OCI-LY1 (cell line): Measurements from ENCODE around the gene CBARP.

Experiments
- H2AFZ ChIP-seq: fragments of 200-600 bp; sonication (generic), shearing (Covaris generic); 2 replicates; pipeline ENCODE4 v1.6.0; 2014; ENCODE audit warnings: antibody characterized with exemption, mild to moderate bottlenecking, low read length
- H3F3A ChIP-seq: fragments of 200-600 bp; sonication (generic), shearing (Covaris generic); 2 replicates; pipeline ENCODE4 v1.6.0; 2014; ENCODE audit warnings: mild to moderate bottlenecking, antibody characterized with exemption, low read length, moderate library complexity; ENCODE audit not compliant: insufficient read depth
- H3K27ac ChIP-seq: fragments of 200-600 bp; sonication (generic); 2 replicates; pipeline ENCODE4 v1.5.1; 2014; ENCODE audit warnings: low read length, mixed run types, mild to moderate bottlenecking, low read depth; ENCODE audit not compliant: poor library complexity, severe bottlenecking
- H3K27me3 ChIP-seq: fragments of 200-600 bp; sonication (generic); 2 replicates; pipeline ENCODE4 v1.6.0; 2014; ENCODE audit warnings: antibody characterized with exemption, mild to moderate bottlenecking, low read length, moderate library complexity; ENCODE audit not compliant: insufficient read depth
- H3K36me3 ChIP-seq: fragments of 200-600 bp; sonication (generic); 2 replicates; pipeline ENCODE4 v1.6.1; 2014; ENCODE audit warnings: mild to moderate bottlenecking, antibody characterized with exemption, low read length, moderate library complexity, mixed read lengths; ENCODE audit not compliant: insufficient read depth
- H3K4me1 ChIP-seq: fragments of 200-600 bp; sonication (generic); 2 replicates; pipeline ENCODE4 v1.5.1; 2014; ENCODE audit warnings: mild to moderate bottlenecking, low read length, moderate library complexity; ENCODE audit not compliant: insufficient read depth, severe bottlenecking
- H3K4me2 ChIP-seq: fragments of 200-600 bp; sonication (generic), shearing (Covaris generic); 2 replicates; pipeline ENCODE4 v1.6.1; 2014; ENCODE audit warnings: low read length
- H3K4me3 ChIP-seq: fragments of 200-600 bp; sonication (generic); 2 replicates; pipeline ENCODE4 v1.5.1; 2014; ENCODE audit warnings: low read length, low read depth, mild to moderate bottlenecking, mixed read lengths; ENCODE audit not compliant: poor library complexity, severe bottlenecking
- H3K79me2 ChIP-seq: fragments of 200-600 bp; shearing (Covaris generic); 2 replicates; pipeline ENCODE4 v1.6.1; 2016; ENCODE audit warnings: mixed run types, low read length, mixed read lengths; ENCODE audit not compliant: insufficient read depth
- H3K9ac ChIP-seq: fragments of 200-600 bp; sonication (generic), shearing (Covaris generic); 2 replicates; pipeline ENCODE4 v1.6.1; 2014; ENCODE audit warnings: mild to moderate bottlenecking, low read length, mixed read lengths
- H3K9me2 ChIP-seq: fragments of 200-600 bp; sonication (generic), shearing (Covaris generic); 2 replicates; pipeline ENCODE4 v1.6.1; 2014; ENCODE audit warnings: low read depth, mild to moderate bottlenecking, low read length, mixed read lengths
- H3K9me3 ChIP-seq: fragments of 200-600 bp; shearing (Covaris generic); 2 replicates; pipeline ENCODE4 v1.6.1; 2014; ENCODE audit warnings: low read length, mixed read lengths
- H4K20me1 ChIP-seq: fragments of 200-600 bp; sonication (generic), shearing (Covaris generic); 2 replicates; pipeline ENCODE4 v1.6.0; 2016; ENCODE audit warnings: mild to moderate bottlenecking, low read length; ENCODE audit not compliant: insufficient read depth
- EZH2 ChIP-seq: fragments of 200-600 bp; sonication (generic), shearing (Covaris generic); IDR thresholded peaks from 2 replicates; pipeline ENCODE4 v1.8.0; 2017; ENCODE audit warnings: borderline replicate concordance, mixed run types, mild to moderate bottlenecking, antibody characterized with exemption, low read length, moderate library complexity, mixed read lengths
- TF ChIP-seq, protein P1 (sequence below): fragments of 200-600 bp; sonication (generic), shearing (Covaris generic); IDR thresholded peaks from 2 replicates; pipeline ENCODE4 v1.5.1; 2017; ENCODE audit warnings: mild to moderate bottlenecking, antibody characterized with exemption, low read length, moderate library complexity, mixed read lengths

CBARP gene

DNA sequence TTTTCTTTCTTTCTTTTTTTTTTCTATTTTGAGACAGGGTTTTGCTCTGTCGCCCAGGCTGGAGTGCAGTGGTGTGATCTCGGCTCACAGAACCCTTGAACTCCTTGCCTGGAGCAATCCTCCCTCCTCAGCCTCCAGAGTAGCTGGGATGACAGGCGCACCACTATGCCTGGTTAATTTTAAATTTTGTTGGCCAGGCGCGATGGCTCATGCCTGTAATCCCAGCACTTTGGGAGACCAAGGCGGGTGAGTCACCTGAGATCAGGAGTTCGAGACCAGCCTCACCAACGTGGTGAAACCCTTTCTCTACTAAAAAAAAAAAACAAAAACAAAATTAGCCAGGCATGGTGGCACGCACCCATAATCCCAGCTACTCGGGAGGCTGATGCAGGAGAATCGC is 55.1 kb downstream of the CBARP start:
- Histone ChIP-seq H3K9ac (no peak overlapping the region), H3K4me3 (no peak overlapping the region), H3K9me3 (no peaks in the 10 kb centered on the region), H3K79me2 (no peaks in the 10 kb centered on the region), H3K36me3 (no peaks in the 10 kb centered on the region; the same call in 1 of the 2 replicates), H3K27ac (no peak overlapping the region), H3K4me1 (no peaks in the 10 kb centered on the region), H3K4me2 (no peak overlapping the region), H3K9me2 (no peaks in the 10 kb centered on the region), H3F3A (no peaks in the 10 kb centered on the region), H4K20me1 (no peaks in the 10 kb centered on the region), H3K27me3 (peaks cover 18% of the 10 kb centered on the region; the same call in 1 of the 2 replicates), H2AFZ (no peak overlapping the region)
- TF ChIP-seq, protein P1, sequence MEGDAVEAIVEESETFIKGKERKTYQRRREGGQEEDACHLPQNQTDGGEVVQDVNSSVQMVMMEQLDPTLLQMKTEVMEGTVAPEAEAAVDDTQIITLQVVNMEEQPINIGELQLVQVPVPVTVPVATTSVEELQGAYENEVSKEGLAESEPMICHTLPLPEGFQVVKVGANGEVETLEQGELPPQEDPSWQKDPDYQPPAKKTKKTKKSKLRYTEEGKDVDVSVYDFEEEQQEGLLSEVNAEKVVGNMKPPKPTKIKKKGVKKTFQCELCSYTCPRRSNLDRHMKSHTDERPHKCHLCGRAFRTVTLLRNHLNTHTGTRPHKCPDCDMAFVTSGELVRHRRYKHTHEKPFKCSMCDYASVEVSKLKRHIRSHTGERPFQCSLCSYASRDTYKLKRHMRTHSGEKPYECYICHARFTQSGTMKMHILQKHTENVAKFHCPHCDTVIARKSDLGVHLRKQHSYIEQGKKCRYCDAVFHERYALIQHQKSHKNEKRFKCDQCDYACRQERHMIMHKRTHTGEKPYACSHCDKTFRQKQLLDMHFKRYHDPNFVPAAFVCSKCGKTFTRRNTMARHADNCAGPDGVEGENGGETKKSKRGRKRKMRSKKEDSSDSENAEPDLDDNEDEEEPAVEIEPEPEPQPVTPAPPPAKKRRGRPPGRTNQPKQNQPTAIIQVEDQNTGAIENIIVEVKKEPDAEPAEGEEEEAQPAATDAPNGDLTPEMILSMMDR = no peak
- no peak for TF ChIP-seq EZH2

GRCh38 chr19:1182068-1182467 is 55.7 kb downstream of the CBARP start:
- no peak overlapping the region for H3K4me3 ChIP-seq
- H4K20me1 ChIP-seq = no peaks in the 10 kb centered on the region
- H3K9me2 ChIP-seq = no peaks in the 10 kb centered on the region
- H2AFZ ChIP-seq = no peak overlapping the region
- H3K27me3 ChIP-seq = peaks cover 18% of the 10 kb centered on the region; the same call in 1 of the 2 replicates
- H3K9me3 ChIP-seq = no peaks in the 10 kb centered on the region
- no peak for TF ChIP-seq EZH2
- TF ChIP-seq, protein P1 = no peak
- no peaks in the 10 kb centered on the region; the same call in 1 of the 2 replicates for H3K36me3 ChIP-seq
- no peak overlapping the region for H3K4me2 ChIP-seq
- no peaks in the 10 kb centered on the region for H3K79me2 ChIP-seq
- no peak overlapping the region for H3K9ac ChIP-seq
- H3K4me1 ChIP-seq = no peaks in the 10 kb centered on the region
- H3K27ac ChIP-seq = no peak overlapping the region
- H3F3A ChIP-seq = no peaks in the 10 kb centered on the region

GRCh38 chr19:1181606-1182005 is 56.2 kb downstream of the CBARP start:
- Histone ChIP-seq H3K9me2 (no peaks in the 10 kb centered on the region), H3K9ac (no peak overlapping the region), H3F3A (no peaks in the 10 kb centered on the region), H3K27me3 (peaks cover 18% of the 10 kb centered on the region; the same call in 1 of the 2 replicates), H3K79me2 (no peaks in the 10 kb centered on the region), H3K4me1 (no peaks in the 10 kb centered on the region), H3K27ac (no peak overlapping the region), H4K20me1 (no peaks in the 10 kb centered on the region), H3K4me3 (no peak overlapping the region), H2AFZ (no peak overlapping the region), H3K4me2 (no peak overlapping the region), H3K36me3 (no peaks in the 10 kb centered on the region; the same call in 1 of the 2 replicates), H3K9me3 (no peaks in the 10 kb centered on the region)
- TF ChIP-seq, protein P1 = no peak
- no peak for TF ChIP-seq EZH2
